ENCODE measurements around the gene OR5AL1.

DNA sequence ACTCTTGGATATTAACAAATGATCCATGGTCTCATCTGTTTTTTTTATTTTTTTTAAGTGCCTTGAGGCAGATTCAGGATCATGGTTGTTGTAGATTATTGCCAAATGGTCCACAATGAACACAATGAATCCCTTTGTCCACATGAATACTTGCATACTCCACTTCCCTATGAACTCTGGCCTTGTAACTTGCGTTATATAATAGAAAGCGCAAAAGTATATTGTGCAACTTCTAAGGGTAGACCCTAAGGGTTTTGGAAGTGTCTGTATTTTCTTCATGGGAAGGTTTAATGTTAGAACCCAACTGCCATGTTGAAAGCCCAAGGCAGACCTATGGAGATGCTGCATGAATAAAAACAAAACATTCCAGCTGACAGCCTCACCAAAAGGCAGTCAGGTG, 8.1 kb upstream of the OR5AL1 start:
- no peak for TF ChIP-seq BHLHE40 (IDR thresholded peaks at IDR 0.05; ENCODE audit: low read depth, low read length)
- no peak for TF ChIP-seq SREBF2 (IDR thresholded peaks at IDR 0.05)
- no peak for TF ChIP-seq MYC (IDR thresholded peaks at IDR 0.05; ENCODE audit: borderline replicate concordance, low read length)
- TF ChIP-seq CEBPB (IDR thresholded peaks at IDR 0.05): no peak
- no peak for TF ChIP-seq PHF8 (IDR thresholded peaks at IDR 0.05; ENCODE audit: borderline replicate concordance, low read depth)
- no peak for TF ChIP-seq POLR2AphosphoS2 (conservative IDR thresholded peaks at IDR 0.05; ENCODE audit: low read length)

Measured in A549 (cell line).